Gastroesophageal sphincter (tissue), 4 donors: ENCODE results near the gene FER. TPM values are rescaled to one million over a fixed set of nuclear protein-coding genes. Genes with fewer than 3 reads are reported as not detected.
A peak's percentile ranks its signal among the peaks of the same experiment; 100 is the strongest.

ENCODE experiments used
- ATAC-seq: fragments of 150-250 bp; one replicate; pipeline ENCODE4 v1.9.1; 2016; ENCODE audit warnings: mild to moderate bottlenecking, moderate library complexity
- H3K27ac ChIP-seq, 4 donors: fragments of 200-600 bp; sonication (generic) in 3 of 4; 1 replicate in 3 of 4; 2 replicates in 1 of 4; pipeline ENCODE4 v1.5.1; 2016 to 2019
- H3K27me3 ChIP-seq: fragments of 200-600 bp; sonication (generic); one replicate; pipeline ENCODE4 v1.5.1; 2019
- H3K36me3 ChIP-seq, 2 donors: fragments of 200-600 bp; sonication (generic); one replicate each; pipeline ENCODE4 v1.5.1; 2019; ENCODE audit warnings: control low read depth in 1 of 2
- H3K4me1 ChIP-seq, 3 donors: fragments of 200-600 bp; sonication (generic); 1 replicate in 2 of 3; 2 replicates in 1 of 3; pipeline ENCODE4 v1.5.1; 2016 to 2019; ENCODE audit warnings: control low read depth in 2 of 3
- H3K4me3 ChIP-seq, 2 donors: fragments of 200-600 bp; sonication (generic); one replicate each; pipeline ENCODE4 v1.5.1; 2019; ENCODE audit warnings: mild to moderate bottlenecking in 1 of 2, moderate library complexity in 1 of 2
- H3K9me3 ChIP-seq, 3 donors: fragments of 200-600 bp; sonication (generic); one replicate each; pipeline ENCODE4 v1.5.1; 2017 to 2019; ENCODE audit warnings: control low read depth in 2 of 3
- CTCF ChIP-seq, 4 experiments: fragments of 200-600 bp in 2 of 4; fragments of 450-650 bp in 2 of 4; sonication (generic) in 1 of 4; IDR thresholded peaks; one replicate each; pipeline ENCODE4 v1.5.1; 2017 to 2019; ENCODE audit warnings: antibody characterized with exemption in 4 of 4, mild to moderate bottlenecking in 2 of 4, moderate library complexity in 2 of 4
- EP300 ChIP-seq: sonication (generic); formaldehyde crosslinking; IDR thresholded peaks from one replicate; pipeline ENCODE4 v1.6.1; 2017; ENCODE audit warnings: antibody characterized with exemption, mild to moderate bottlenecking
- POLR2A ChIP-seq, 2 donors: fragments of 450-650 bp; IDR thresholded peaks; one replicate each; pipeline ENCODE4 v1.6.1; 2017; ENCODE audit warnings: antibody characterized with exemption in 2 of 2, mild to moderate bottlenecking in 2 of 2, moderate library complexity in 1 of 2
- POLR2AphosphoS5 ChIP-seq: sonication (generic); formaldehyde crosslinking; IDR thresholded peaks from one replicate; pipeline ENCODE4 v1.6.1; 2017; ENCODE audit warnings: antibody characterized with exemption
- WGBS, 2 donors: methylation state at CpG; one replicate each; pipeline ENCODE4 v1.1.5; 2018; ENCODE audit warnings: low coverage in 1 of 2; 5-methylcytosine and 5-hydroxymethylcytosine counted together
- total RNA-seq, 4 donors: library from RNA; depleted of rRNA; stranded (reverse); fragments of >200 nt; gene quantifications; one replicate each; pipeline ENCODE4 v1.1.0, GENCODE V29; 2016

The FER gene
- total RNA-seq, 4 donors from 2014 or later: 23.2 to 45.3 (median 32.5) TPM

GRCh38 chr5:109062664-109063063 lies 315.0 kb downstream of the FER start:
- H3K4me3 ChIP-seq: no peak overlapping the region
- TF ChIP-seq EP300 (no peak), CTCF (IDR thresholded peaks at IDR 0.05) (no peak), POLR2AphosphoS5 (peak; percentile 42)
- H3K36me3 ChIP-seq: no peaks in the 10 kb centered on the region
- peak; percentile 54 for ATAC-seq
- peaks cover 0 to 36% (median 4%) of the 10 kb centered on the region in 3 donors for H3K4me1 ChIP-seq
- 0 to 21% methylated on average over 1 of the region's 1 CpG for WGBS, 2 donors
- H3K9me3 ChIP-seq: no peaks in the 10 kb centered on the region
- H3K27me3 ChIP-seq: no peaks in the 10 kb centered on the region
- H3K27ac ChIP-seq: peak overlapping the region in 3 of 4 donors; percentile 16 to 44 (median 18)

GRCh38 chr5:109063223-109063622 lies 315.5 kb downstream of the FER start:
- TF ChIP-seq POLR2A (IDR thresholded peaks at IDR 0.05): no peak
- TF ChIP-seq POLR2AphosphoS5: peak; percentile 65
- no peak for TF ChIP-seq CTCF (IDR thresholded peaks at IDR 0.05)
- peak; percentile 74 for ATAC-seq
- 18 to 29% methylated on average over 1 of the region's 1 CpG for WGBS, 2 donors
- Histone ChIP-seq H3K27ac (peak overlapping the region in 1 of 4 donors; percentile 13), H3K4me3 (no peak overlapping the region), H3K4me1 (peaks cover 0 to 36% (median 4%) of the 10 kb centered on the region in 3 donors), H3K27me3 (no peaks in the 10 kb centered on the region), H3K9me3 (no peaks in the 10 kb centered on the region), H3K36me3 (no peaks in the 10 kb centered on the region)

GRCh38 chr5:109076741-109077140 lies 329.0 kb downstream of the FER start:
- 94 to 96% methylated on average over 2 of the region's 2 CpGs for WGBS, 2 donors
- no peak for ATAC-seq
- H3K4me1 ChIP-seq: no peaks in the 10 kb centered on the region
- TF ChIP-seq POLR2A (IDR thresholded peaks at IDR 0.05): no peak
- no peak for TF ChIP-seq CTCF (IDR thresholded peaks at IDR 0.05)
- no peak for TF ChIP-seq POLR2AphosphoS5
- no peak for TF ChIP-seq EP300
- H3K27me3 ChIP-seq: no peaks in the 10 kb centered on the region
- no peak overlapping the region for H3K4me3 ChIP-seq
- H3K9me3 ChIP-seq: no peaks in the 10 kb centered on the region
- no peaks in the 10 kb centered on the region for H3K36me3 ChIP-seq
- H3K27ac ChIP-seq: no peak overlapping the region

GRCh38 chr5:109078448-109078847 lies 330.8 kb downstream of the FER start:
- no peak overlapping the region for H3K4me3 ChIP-seq
- no peak for TF ChIP-seq EP300
- no peak for TF ChIP-seq CTCF (IDR thresholded peaks at IDR 0.05)
- TF ChIP-seq POLR2AphosphoS5: no peak
- TF ChIP-seq POLR2A (IDR thresholded peaks at IDR 0.05): no peak
- H3K27ac ChIP-seq: no peak overlapping the region
- H3K9me3 ChIP-seq: no peaks in the 10 kb centered on the region
- H3K4me1 ChIP-seq: no peaks in the 10 kb centered on the region
- ATAC-seq: no peak
- no peaks in the 10 kb centered on the region for H3K36me3 ChIP-seq
- no peaks in the 10 kb centered on the region for H3K27me3 ChIP-seq

- H3K4me1 ChIP-seq: no peaks in the 10 kb centered on the region
- H3K4me3 ChIP-seq: no peak overlapping the region
- no peaks in the 10 kb centered on the region for H3K36me3 ChIP-seq
- no peak for ATAC-seq
- no peak for TF ChIP-seq POLR2A (IDR thresholded peaks at IDR 0.05)
- TF ChIP-seq POLR2AphosphoS5: no peak
- TF ChIP-seq EP300: no peak
- no peak for TF ChIP-seq CTCF (IDR thresholded peaks at IDR 0.05)
- no peaks in the 10 kb centered on the region for H3K9me3 ChIP-seq
- H3K27me3 ChIP-seq: no peaks in the 10 kb centered on the region
- H3K27ac ChIP-seq: no peak overlapping the region
- WGBS, 2 donors: 93 to 96% methylated on average over 3 of the region's 3 CpGs
These were observed 332.8 kb downstream of the FER start for GRCh38 chr5:109080481-109080880.
